T-cell (primary cell): ENCODE results near the gene TMBIM4. TPM values are rescaled to one million over a fixed set of nuclear protein-coding genes. Genes with fewer than 3 reads are reported as not detected.
A peak's percentile ranks its signal among the peaks of the same experiment; 100 is the strongest.

ENCODE experiments used
- ATAC-seq, 4 experiments: fragments of 200-7000 bp in 3 of 4; fragments of 150-1000 bp in 1 of 4; cut with Tn5 transposase; replicated peaks in 1 of 4; 1 replicate in 3 of 4; 2 replicates in 1 of 4; pipeline ENCODE4 v1.10.0; 2021; ENCODE audit warnings: moderate library complexity in 3 of 4, mild to moderate bottlenecking in 2 of 4, moderate number of reproducible peaks in 1 of 4
- CTCF ChIA-PET, 2 donors: fragments of 300-600 bp; sonication (Branson Sonifier 250); formaldehyde crosslinking; loops; one replicate each; lab custom pipeline; 2022; ENCODE audit warnings: antibody characterized with exemption in 2 of 2; lab: Charles Lee
- POLR2A ChIA-PET, 2 donors: fragments of 300-600 bp; sonication (Branson Sonifier 250); formaldehyde crosslinking; loops; one replicate each; lab custom pipeline; 2022; ENCODE audit warnings: antibody characterized with exemption in 2 of 2; lab: Charles Lee
- DNase-seq, 35 experiments: peaks; one replicate each; pipeline versions ENCODE4 v3.0.0 to v3.0.0-alpha.2; 2013 to 2023
- H3K27ac ChIP-seq: one replicate; pipeline ENCODE4 v1.5.1; 2013; ENCODE audit warnings: low read length
- H3K27me3 ChIP-seq, 2 experiments: replicated peaks in 1 of 2; 1 replicate in 1 of 2; 2 replicates in 1 of 2; pipeline versions ENCODE4 v1.6.1 to v1.7.0; 2013; ENCODE audit warnings: low read length in 1 of 2, mixed read lengths in 1 of 2; ENCODE audit not compliant: control insufficient read depth in 2 of 2, insufficient read depth in 2 of 2; ENCODE audit errors: extremely low read depth in 1 of 2
- H3K36me3 ChIP-seq, 2 donors: 1 replicate in 1 of 2; 2 replicates in 1 of 2; pipeline versions ENCODE4 v1.6.1 to v1.7.0; 2013; ENCODE audit warnings: low read length in 1 of 2; ENCODE audit not compliant: control insufficient read depth in 2 of 2, insufficient read depth in 1 of 2; ENCODE audit errors: extremely low read depth in 1 of 2
- H3K4me1 ChIP-seq, 2 experiments: 1 replicate in 1 of 2; 2 replicates in 1 of 2; pipeline versions ENCODE4 v1.6.1 to v1.7.0; 2013; ENCODE audit warnings: low read length in 2 of 2, mixed read lengths in 1 of 2; ENCODE audit not compliant: insufficient read depth in 2 of 2, control insufficient read depth in 1 of 2; ENCODE audit errors: extremely low read depth in 1 of 2
- H3K4me3 ChIP-seq, 2 donors: 1 replicate in 1 of 2; 2 replicates in 1 of 2; pipeline versions ENCODE4 v1.5.1 to v1.7.0; 2013; ENCODE audit warnings: mild to moderate bottlenecking in 2 of 2, low read length in 1 of 2, moderate library complexity in 1 of 2; ENCODE audit not compliant: control insufficient read depth in 1 of 2; ENCODE audit errors: extremely low read depth in 1 of 2
- H3K9me3 ChIP-seq: 2 replicates; pipeline ENCODE4 v1.7.0; 2013
- H3K27ac Mint-ChIP-seq, 2 donors: one replicate each; pipeline ENCODE4 v1.8.0; 2020 to 2021; ENCODE audit warnings: mild to moderate bottlenecking in 2 of 2, mixed read lengths in 2 of 2
- H3K27me3 Mint-ChIP-seq, 2 donors: one replicate each; pipeline ENCODE4 v1.8.0; 2021 to 2022; ENCODE audit warnings: mixed read lengths in 2 of 2
- H3K36me3 Mint-ChIP-seq: one replicate; pipeline ENCODE4 v1.8.0; 2021; ENCODE audit warnings: mixed read lengths
- H3K4me1 Mint-ChIP-seq, 3 donors: one replicate each; pipeline ENCODE4 v1.8.0; 2020 to 2022; ENCODE audit warnings: mixed read lengths in 3 of 3, mild to moderate bottlenecking in 1 of 3
- H3K4me3 Mint-ChIP-seq, 3 donors: one replicate each; pipeline ENCODE4 v1.8.0; 2020 to 2022; ENCODE audit warnings: mild to moderate bottlenecking in 3 of 3, mixed read lengths in 3 of 3, moderate library complexity in 3 of 3
- H3K9me3 Mint-ChIP-seq, 3 donors: one replicate each; pipeline ENCODE4 v1.8.0; 2020 to 2022; ENCODE audit warnings: mixed read lengths in 3 of 3
- WGBS: methylation state at CpG from one replicate; pipeline ENCODE4 v1.1.5; 2013; ENCODE audit warnings: missing lambda C conversion rate; ENCODE audit not compliant: insufficient coverage; 5-methylcytosine and 5-hydroxymethylcytosine counted together
- total RNA-seq, 35 experiments: library from RNA in 6 of 35; stranded (reverse) in 6 of 35; fragments of 120-200 nt in 1 of 35; gene quantifications; one replicate each; pipeline versions ENCODE4 v1.2.1 to v1.2.4 and lab custom pipeline; 2013 to 2026

The TMBIM4 gene
- total RNA-seq, 5 donors from 2014 or later (not counting 1 experiment from before 2014, with no cell fraction given), result 44.7 to 90.0 (median 76.7) TPM

DNA sequence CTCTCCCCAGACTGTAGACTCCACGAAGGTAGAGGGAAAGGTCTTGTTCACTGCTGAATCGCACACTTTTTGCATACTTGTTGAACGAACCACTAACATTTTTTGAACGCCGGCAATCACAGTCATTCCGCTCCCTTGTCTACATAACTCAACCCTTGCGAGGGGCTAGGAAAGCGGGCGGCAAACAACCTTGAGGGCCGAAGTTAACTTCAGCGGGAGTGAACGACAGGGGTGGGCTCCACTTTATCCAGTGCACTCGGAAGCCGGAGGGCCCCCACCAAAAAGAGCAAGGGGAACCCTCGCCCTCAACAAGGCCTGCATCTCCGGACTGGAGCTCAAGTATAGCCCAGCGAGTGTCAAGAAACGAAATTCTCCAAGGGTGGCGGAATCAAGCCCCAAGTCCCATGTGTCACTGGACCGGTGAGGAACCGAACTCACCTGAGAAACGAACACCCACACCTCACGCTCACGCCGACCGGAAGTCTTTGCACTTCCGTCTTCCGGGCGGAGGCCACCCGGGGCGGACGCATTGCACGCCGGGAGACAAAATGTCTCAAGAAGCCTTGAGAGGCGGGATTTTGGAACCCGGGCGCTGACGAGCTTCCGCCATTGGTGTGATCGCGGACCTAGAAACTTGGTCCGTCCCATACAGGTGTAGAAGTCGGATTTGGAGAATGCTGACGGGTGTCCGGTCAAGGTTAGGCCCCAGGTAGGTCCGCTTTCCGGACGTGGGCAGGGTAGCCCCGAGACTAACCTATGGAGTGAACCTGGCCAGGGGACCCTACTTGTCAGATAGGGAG is 39.3 kb downstream of the TMBIM4 start, which contains the start of gene LLPH:
Gene LLPH (minus strand): TSS at position 484 of the 800 bp plus-strand sequence. CDS start 1,644 bp downstream, outside the sequence.
- DNase-seq, result peak; percentile 75 to 95 (median 87)
- H3K36me3 ChIP-seq, result peaks cover 3 to 23% of the 10 kb centered on the region in 2 donors
- Mint-ChIP-seq H3K9me3 (no peaks in the 10 kb centered on the region), H3K36me3 (peaks cover 32% of the 10 kb centered on the region), H3K27me3 (no peaks in the 10 kb centered on the region), H3K27ac (peak within 1 kb of the TSS; percentile 96), H3K4me1 (peaks cover 62 to 68% (median 62%) of the 10 kb centered on the region in 3 donors), H3K4me3 (peak within 1 kb of the TSS; percentile 84 to 99 (median 98))
- peak within 1 kb of the TSS; percentile 84 for H3K27ac ChIP-seq
- H3K9me3 ChIP-seq, result no peaks in the 10 kb centered on the region
- H3K4me1 ChIP-seq, result peaks cover 14 to 17% of the 10 kb centered on the region in 2 experiments
- ATAC-seq, result peak; percentile 96 to 98 (median 96)
- no peaks in the 10 kb centered on the region for H3K27me3 ChIP-seq
- 0% methylated on average over 47 of the region's 49 CpGs for WGBS
- peak within 1 kb of the TSS; percentile 80 to 98 for H3K4me3 ChIP-seq
- POLR2A ChIA-PET, result interaction anchor here (0.5 to 1.8 kb wide), 12 partner anchors 10 to 1139 kb away, joined by 3 to 40 read pairs (median 4); partner anchors contain the start of genes HELB (in 1 of the 2), LEMD3 (in 1 of the 2) and TMBIM4 (in 1 of the 2)
- CTCF ChIA-PET, result interaction anchor here in 1 of 2 donors (0.5 to 2.5 kb wide), 7 partner anchors 13 to 1912 kb away, joined by 3 to 22 read pairs (median 4); partner anchors contain the start of genes HELB, LEMD3 and TMBIM4

DNA sequence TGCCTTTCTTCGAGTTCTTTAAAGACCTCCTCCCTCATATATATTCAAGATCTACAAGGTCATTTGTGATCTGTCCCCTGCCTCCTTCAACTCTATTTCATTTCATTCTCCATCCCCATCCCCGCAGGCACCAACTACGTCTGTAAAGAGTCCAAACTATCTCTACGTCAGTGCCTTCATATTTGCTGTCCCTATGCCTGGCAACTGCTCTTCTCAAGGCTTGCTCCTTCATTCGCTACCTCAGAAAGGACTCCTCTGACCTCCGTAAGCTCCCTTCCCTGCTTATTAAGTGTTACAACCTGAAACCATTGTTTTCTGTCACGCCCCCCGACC is 39.9 kb downstream of the TMBIM4 start:
- ChIA-PET POLR2A (interaction anchor here (0.5 to 1.7 kb wide), 4 partner anchors 9 to 1138 kb away, joined by 3 to 9 read pairs (median 4); partner anchors contain the start of gene HELB (in 1 of the 2)), CTCF (interaction anchor here in 1 of 2 donors (2.5 kb wide), 1 partner anchor 39 kb away, joined by 22 read pairs; the partner anchor contains the start of gene TMBIM4)
- H3K9me3 ChIP-seq, result no peaks in the 10 kb centered on the region
- peaks cover 38% of the 10 kb centered on the region for H3K36me3 Mint-ChIP-seq
- DNase-seq, result peak in 2 of 35 experiments; percentile 1
- H3K27me3 Mint-ChIP-seq, result no peaks in the 10 kb centered on the region
- peak in 2 of 4 experiments; percentile 2 to 3 for ATAC-seq
- peak overlapping the region; percentile 96 for H3K27ac Mint-ChIP-seq
- 0% methylated on average over 7 of the region's 8 CpGs for WGBS
- no peaks in the 10 kb centered on the region for H3K9me3 Mint-ChIP-seq
- H3K36me3 ChIP-seq, result peaks cover 3 to 29% of the 10 kb centered on the region in 2 donors
- peaks cover 14 to 17% of the 10 kb centered on the region in 2 experiments for H3K4me1 ChIP-seq
- H3K4me3 ChIP-seq, result peak overlapping the region; percentile 80 to 98
- H3K4me1 Mint-ChIP-seq, result peaks cover 68 to 72% (median 68%) of the 10 kb centered on the region in 3 donors
- H3K4me3 Mint-ChIP-seq, result peak overlapping the region; percentile 84 to 99 (median 98)
- no peaks in the 10 kb centered on the region for H3K27me3 ChIP-seq
- peak overlapping the region; percentile 84 for H3K27ac ChIP-seq

- ATAC-seq (no peak), DNase-seq (no peak)
- H3K27ac Mint-ChIP-seq, result peak overlapping the region; percentile 1 to 13
- H3K9me3 Mint-ChIP-seq, result no peaks in the 10 kb centered on the region
- peak overlapping the region in 2 of 3 donors; percentile 6 to 37 for H3K4me3 Mint-ChIP-seq
- peaks cover 54% of the 10 kb centered on the region for H3K36me3 Mint-ChIP-seq
- Histone ChIP-seq H3K27me3 (no peaks in the 10 kb centered on the region), H3K4me1 (peaks cover 14 to 17% of the 10 kb centered on the region in 2 experiments), H3K27ac (no peak overlapping the region), H3K36me3 (peaks cover 3 to 48% of the 10 kb centered on the region in 2 donors), H3K4me3 (no peak overlapping the region), H3K9me3 (no peaks in the 10 kb centered on the region)
- CTCF ChIA-PET, result no interaction called here
- POLR2A ChIA-PET, result no interaction called here
- peaks cover 74 to 78% (median 77%) of the 10 kb centered on the region in 3 donors for H3K4me1 Mint-ChIP-seq
- no peaks in the 10 kb centered on the region for H3K27me3 Mint-ChIP-seq
- no CpG with 5 or more reads among the region's 1 CpG for WGBS
Observed at GRCh38 chr12:66127650-66128049, 42.1 kb downstream of the TMBIM4 start.

GRCh38 chr12:66120477-66120876 is 49.3 kb downstream of the TMBIM4 start:
- no peak overlapping the region for H3K4me3 Mint-ChIP-seq
- no peak overlapping the region for H3K27ac Mint-ChIP-seq
- no peak for ATAC-seq
- no peak overlapping the region for H3K4me3 ChIP-seq
- H3K4me1 Mint-ChIP-seq, result peaks cover 21 to 27% (median 25%) of the 10 kb centered on the region in 3 donors
- no CpG with 5 or more reads among the region's 1 CpG for WGBS
- peaks cover 0 to 46% of the 10 kb centered on the region in 2 donors for H3K36me3 ChIP-seq
- peaks cover 0 to 3% of the 10 kb centered on the region in 2 experiments for H3K4me1 ChIP-seq
- CTCF ChIA-PET, result no interaction called here
- H3K27me3 Mint-ChIP-seq, result no peaks in the 10 kb centered on the region
- no peaks in the 10 kb centered on the region for H3K27me3 ChIP-seq
- peaks cover 35% of the 10 kb centered on the region for H3K36me3 Mint-ChIP-seq
- H3K27ac ChIP-seq, result no peak overlapping the region
- no peaks in the 10 kb centered on the region for H3K9me3 Mint-ChIP-seq
- no peaks in the 10 kb centered on the region for H3K9me3 ChIP-seq
- POLR2A ChIA-PET, result interaction anchor here (0.6 to 0.9 kb wide), 3 partner anchors 10 to 1332 kb away, joined by 3 to 4 read pairs (median 4); partner anchors contain the start of gene LLPH (in 1 of the 2)
- DNase-seq, result no peak

- Mint-ChIP-seq H3K4me3 (no peak overlapping the region), H3K4me1 (peaks cover 17 to 21% (median 19%) of the 10 kb centered on the region in 3 donors), H3K27ac (no peak overlapping the region), H3K27me3 (no peaks in the 10 kb centered on the region), H3K9me3 (no peaks in the 10 kb centered on the region), H3K36me3 (peaks cover 29% of the 10 kb centered on the region)
- Histone ChIP-seq H3K4me3 (no peak overlapping the region), H3K9me3 (no peaks in the 10 kb centered on the region), H3K4me1 (peaks cover 0 to 3% of the 10 kb centered on the region in 2 experiments), H3K27me3 (no peaks in the 10 kb centered on the region), H3K36me3 (peaks cover 0 to 39% of the 10 kb centered on the region in 2 donors), H3K27ac (no peak overlapping the region)
- POLR2A ChIA-PET, result interaction anchor here in 1 of 2 donors (0.6 kb wide), 1 partner anchor 1333 kb away, joined by 3 read pairs; no protein-coding TSS in a partner anchor
- DNase-seq (no peak), ATAC-seq (no peak)
- no CpG with 5 or more reads among the region's 1 CpG for WGBS
- CTCF ChIA-PET, result no interaction called here
Observed at GRCh38 chr12:66119870-66120241, 49.9 kb downstream of the TMBIM4 start.

GRCh38 chr12:66119229-66119869 is 50.4 kb downstream of the TMBIM4 start:
- Mint-ChIP-seq H3K27me3 (no peaks in the 10 kb centered on the region), H3K4me1 (peaks cover 14 to 17% (median 15%) of the 10 kb centered on the region in 3 donors), H3K9me3 (no peaks in the 10 kb centered on the region), H3K4me3 (no peak overlapping the region), H3K36me3 (peaks cover 24% of the 10 kb centered on the region), H3K27ac (no peak overlapping the region)
- Histone ChIP-seq H3K36me3 (peaks cover 0 to 34% of the 10 kb centered on the region in 2 donors), H3K27ac (no peak overlapping the region), H3K27me3 (no peaks in the 10 kb centered on the region), H3K4me3 (no peak overlapping the region), H3K4me1 (peaks cover 0 to 3% of the 10 kb centered on the region in 2 experiments), H3K9me3 (no peaks in the 10 kb centered on the region)
- ATAC-seq (no peak), DNase-seq (no peak)
- ChIA-PET CTCF (interaction anchor here in 1 of 2 donors (0.7 kb wide), 1 partner anchor 12 kb away, joined by 3 read pairs; no protein-coding TSS in a partner anchor), POLR2A (no interaction called here)
- no CpG with 5 or more reads among the region's 2 CpGs for WGBS
